NCI-H2171 treated with DMSO at 0.1 percent for 48 hours (cell line): Measurements from ENCODE around the gene NAP1L4.

Experiments
- DNase-seq: peaks from one replicate; lab custom pipeline; 2025; lab: John Stamatoyannopoulos, UW

The NAP1L4 gene, protein sequence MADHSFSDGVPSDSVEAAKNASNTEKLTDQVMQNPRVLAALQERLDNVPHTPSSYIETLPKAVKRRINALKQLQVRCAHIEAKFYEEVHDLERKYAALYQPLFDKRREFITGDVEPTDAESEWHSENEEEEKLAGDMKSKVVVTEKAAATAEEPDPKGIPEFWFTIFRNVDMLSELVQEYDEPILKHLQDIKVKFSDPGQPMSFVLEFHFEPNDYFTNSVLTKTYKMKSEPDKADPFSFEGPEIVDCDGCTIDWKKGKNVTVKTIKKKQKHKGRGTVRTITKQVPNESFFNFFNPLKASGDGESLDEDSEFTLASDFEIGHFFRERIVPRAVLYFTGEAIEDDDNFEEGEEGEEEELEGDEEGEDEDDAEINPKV

DNA sequence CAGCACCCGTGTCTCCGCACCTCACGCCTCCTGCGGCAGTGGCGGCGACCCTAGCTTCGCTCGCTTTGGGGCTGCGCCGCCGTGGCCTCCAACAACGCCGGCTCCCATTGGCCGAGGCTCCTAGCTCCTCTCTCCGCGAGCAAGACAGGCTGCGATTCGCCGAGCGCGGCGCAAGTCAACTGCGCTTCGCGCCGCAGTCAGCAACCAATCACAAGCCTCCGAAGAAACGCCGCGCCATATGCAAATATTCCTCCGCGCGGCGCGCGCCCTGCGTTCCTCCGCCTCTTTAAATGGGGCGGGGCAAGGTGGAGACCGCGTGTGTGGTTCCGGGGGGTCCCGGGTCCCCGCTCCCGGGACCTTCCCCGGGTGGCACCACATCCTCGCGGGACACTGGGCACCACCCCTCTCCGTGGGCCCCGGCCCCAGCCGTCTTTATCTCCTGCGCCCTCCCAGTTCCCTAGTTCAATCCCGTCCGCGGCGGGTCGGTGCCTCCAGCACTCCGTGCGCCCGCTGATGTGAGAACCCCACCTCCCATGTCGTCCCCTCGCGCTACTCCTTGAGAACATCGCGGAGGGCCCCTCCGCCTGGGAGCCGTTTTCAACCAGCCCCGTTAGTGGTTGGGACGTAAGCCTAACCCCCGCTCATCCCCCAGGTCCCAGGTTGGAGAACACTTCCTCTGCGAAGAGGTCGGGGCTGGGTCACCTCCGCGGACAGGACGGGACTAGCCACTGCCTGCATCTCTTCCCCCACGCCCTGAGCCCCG lies at the start of gene NAP1L4:
Gene NAP1L4 (minus strand): TSS at position 96 of the 763 bp plus-strand sequence. CDS start 13,109 bp downstream, outside the sequence.
- peak; percentile 88 for DNase-seq

GRCh38 chr11:3040881-3041280 lies 48.8 kb upstream of the NAP1L4 start:
- DNase-seq = no peak

- no peak for DNase-seq
Observed at GRCh38 chr11:3037945-3038271, 45.8 kb upstream of the NAP1L4 start.

- peak; percentile 3 for DNase-seq
Observed at GRCh38 chr11:3037040-3037944, 45.2 kb upstream of the NAP1L4 start.

GRCh38 chr11:3036419-3036818 lies 44.3 kb upstream of the NAP1L4 start:
- DNase-seq = no peak

DNA sequence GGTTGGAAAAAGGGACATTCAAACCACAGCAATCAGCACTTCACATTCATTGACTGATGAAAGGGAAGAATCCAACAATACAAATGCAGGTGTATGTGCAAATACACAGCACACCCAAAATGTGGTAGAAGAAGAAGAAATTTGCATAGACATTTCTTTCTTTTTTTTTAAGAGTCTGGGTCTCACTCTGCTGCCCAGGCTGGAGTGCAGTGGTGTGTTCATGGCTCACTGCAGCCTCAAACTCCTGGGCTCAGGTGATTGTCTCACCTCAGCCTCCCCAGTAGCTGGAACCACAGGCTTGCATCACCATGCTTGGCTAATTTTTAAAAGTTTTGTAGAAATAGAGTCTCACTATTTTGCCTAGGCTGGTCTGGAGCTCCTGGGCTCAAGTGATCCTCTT lies 43.2 kb upstream of the NAP1L4 start:
- no peak for DNase-seq

- peak; percentile 8 for DNase-seq
Observed at GRCh38 chr11:3030289-3031070, 38.4 kb upstream of the NAP1L4 start.

GRCh38 chr11:3028813-3029212 lies 36.7 kb upstream of the NAP1L4 start:
- DNase-seq = no peak

- DNase-seq = no peak
Observed at GRCh38 chr11:3026803-3027202, 34.7 kb upstream of the NAP1L4 start.

DNA sequence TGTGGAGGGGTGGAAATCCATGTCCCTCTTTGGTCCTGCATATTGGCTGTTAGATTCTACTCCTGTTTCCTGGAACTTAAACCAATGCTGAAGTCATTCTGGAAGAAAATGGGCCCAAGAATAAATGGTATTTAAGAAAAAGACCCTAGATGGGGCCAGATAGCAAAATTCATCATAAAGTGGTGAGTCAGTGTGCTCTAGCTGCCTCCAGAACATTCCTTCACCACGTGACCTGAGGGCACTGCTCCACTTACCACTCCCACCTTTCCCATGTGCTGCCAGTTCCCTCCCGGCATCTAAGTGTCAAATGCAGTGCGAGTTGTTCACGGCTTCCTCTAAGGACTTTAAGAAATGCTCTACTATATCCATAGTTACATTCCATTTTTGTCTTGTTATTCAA lies 30.9 kb upstream of the NAP1L4 start:
- no peak for DNase-seq

DNA sequence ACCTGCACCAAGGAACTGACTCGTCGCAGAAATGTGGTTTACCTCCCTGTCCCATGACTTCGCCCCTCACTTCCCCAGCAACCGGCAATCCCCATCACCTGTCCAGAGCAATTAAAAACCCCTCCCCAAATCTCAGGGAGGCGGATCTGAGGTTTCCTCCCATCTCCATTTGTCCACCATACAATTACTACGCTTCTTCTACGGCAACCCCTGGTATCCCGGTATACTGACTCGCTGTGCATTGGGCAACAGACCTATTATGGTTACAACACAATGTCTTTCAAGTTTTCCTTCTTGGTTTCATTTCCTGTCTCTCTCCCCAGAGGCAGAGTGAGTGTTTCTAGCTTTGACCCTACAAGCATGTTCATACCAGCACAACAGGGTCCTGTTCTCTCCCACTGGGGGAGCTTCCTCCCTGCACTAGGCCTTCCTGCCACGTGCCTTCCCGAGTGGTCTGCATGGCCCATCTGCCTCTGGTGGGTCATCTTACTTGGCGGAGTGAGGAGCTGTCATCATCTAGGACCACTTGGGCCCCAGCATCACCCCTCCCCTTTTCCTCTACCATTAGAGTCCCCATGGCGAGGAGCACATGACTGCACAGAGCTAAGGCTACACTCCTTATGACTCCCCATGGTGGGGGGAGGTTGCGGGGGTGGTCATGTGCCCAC lies 30.3 kb upstream of the NAP1L4 start:
- no peak for DNase-seq

DNA sequence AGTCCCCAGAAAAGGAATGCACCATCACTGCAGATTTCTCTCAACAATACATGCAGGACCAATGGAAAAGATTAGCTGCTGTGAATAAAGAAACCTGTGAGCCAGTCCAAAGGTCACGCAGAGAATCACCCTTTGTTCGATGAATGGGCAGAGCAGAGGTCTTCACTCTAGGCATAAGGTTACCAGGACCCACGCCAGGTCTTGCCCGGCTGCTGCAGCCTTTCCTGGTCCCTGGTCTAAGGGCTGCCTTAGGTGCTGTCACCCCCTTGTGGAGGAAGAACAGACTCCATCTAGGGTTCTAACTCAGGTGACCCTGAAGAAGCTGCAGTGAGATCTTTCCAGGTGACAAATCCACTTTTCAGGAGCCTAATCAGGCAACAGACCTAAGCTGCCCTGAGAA lies 29.0 kb upstream of the NAP1L4 start:
- DNase-seq = no peak

DNA sequence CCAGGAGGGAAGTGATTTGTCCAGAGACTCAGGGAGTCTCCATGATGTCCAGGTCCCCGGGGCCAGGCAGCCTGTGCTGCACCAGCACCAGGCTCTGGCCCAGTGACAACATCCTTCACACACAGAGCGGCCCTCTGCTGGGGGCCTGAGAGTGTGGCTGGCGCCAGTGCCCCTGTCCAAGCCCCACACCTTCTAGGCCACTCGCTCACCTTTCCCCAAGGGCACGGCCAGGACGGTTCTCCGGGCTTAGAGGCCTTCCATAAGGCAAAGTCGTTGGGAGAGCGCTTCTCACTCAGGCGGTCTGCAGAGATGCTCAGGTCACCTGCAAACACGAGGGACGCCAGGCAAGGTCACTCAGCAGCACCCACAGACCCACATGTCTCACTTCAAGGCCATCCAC lies 27.9 kb upstream of the NAP1L4 start:
- no peak for DNase-seq

DNA sequence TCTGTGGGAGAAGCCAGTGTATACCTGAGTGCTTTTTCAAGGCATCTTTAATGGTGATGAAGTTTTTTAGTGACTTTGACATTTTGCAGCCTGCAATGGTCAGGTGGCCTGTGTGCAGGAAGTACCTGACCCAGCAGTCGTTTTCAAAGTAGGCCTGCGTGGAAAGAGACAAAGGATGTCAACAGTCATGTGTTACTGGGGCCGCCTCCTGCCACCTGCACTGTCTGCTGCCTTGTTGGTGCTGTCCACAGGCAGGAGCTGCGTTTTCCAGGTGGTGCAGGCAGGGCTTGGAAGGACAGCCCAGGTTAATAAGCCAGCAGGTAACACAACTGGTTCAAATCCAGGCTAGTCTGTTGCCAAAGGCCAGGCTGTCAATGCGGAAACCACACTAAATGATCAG lies 26.5 kb upstream of the NAP1L4 start:
- no peak for DNase-seq

- DNase-seq = no peak
Observed at GRCh38 chr11:3016861-3017260, 24.7 kb upstream of the NAP1L4 start.

- no peak for DNase-seq
Observed at GRCh38 chr11:3015796-3016195, 23.7 kb upstream of the NAP1L4 start.

DNA sequence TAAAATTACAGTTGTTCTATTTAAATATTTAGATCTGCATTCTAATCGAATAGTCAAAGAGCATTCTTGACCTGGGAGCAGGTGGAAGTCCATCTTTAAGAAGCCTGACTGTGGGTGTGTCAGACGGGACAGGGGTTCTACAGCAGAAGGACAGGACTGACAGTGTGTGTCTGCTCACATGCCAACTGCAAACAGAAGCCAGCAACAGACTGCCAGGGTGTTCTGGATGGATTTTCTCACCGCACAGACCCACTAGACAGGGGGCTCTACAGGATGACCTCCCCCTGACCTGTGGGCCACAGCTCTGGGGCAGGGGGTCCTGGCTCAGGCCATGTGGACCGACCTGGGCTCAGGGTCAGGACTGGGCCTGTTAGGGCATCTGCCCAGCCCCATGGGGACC lies 22.8 kb upstream of the NAP1L4 start:
- no peak for DNase-seq

DNA sequence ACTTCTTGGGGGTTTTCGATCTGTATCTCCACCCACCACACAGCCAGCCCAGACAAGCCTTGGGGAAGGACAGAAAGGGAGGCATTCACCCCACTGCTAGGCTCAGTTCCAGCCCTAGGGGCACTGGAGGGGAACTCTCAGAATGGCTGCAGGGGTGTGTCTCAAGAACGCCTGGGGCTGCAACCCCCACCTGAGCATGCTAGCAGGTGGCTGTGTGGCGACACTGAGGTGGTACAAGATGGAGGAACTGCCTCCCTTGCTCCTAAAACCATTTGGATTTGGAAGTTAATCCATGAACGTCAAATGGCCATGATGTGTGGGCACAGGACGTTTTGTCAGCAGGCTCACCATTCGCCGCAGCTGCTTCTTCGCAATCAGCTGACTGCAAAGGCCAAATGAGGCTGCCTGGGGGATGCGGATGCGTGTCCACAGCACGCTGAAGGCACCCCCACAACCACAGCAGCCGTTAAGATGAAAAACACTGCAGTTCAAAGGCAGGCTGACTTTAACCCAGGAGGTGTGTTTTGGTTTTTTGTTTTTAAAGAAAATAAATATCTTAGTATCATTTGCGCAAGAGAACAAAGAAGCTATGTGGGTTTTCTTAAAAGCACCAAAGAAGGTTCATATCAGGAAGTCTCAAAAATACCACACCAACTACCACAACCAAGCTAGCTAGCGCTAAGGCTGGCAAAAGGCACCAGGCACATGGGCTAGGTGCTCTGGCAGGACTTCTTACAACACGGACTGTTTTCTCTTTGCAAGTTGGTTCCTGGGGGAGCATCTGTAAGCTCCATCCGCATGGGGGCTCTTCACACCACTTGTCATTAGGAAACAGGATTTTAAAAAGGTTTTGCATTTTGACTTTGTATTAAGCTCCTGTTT lies 22.2 kb upstream of the NAP1L4 start:
- DNase-seq = no peak

GRCh38 chr11:3011891-3012885 lies 20.1 kb upstream of the NAP1L4 start:
- DNase-seq = no peak
